HG02840 (cell line): ENCODE measurements around the gene CHD3.
A peak's percentile ranks its signal among the peaks of the same experiment; 100 is the strongest.
"Not testable (repeated sequence)": the region's sequence is repeated elsewhere in the genome, so short reads cannot be mapped to it uniquely, and the experiment has no call there.

Source experiments
- ATAC-seq: cut with Tn5 transposase; IDR thresholded peaks from one replicate; pipeline ENCODE4 v1.9.1; 2021; ENCODE audit warnings: mild to moderate bottlenecking, moderate library complexity, moderate number of reproducible peaks; ENCODE audit not compliant: unreplicated experiment, low FRiP score

CHD3 gene

DNA sequence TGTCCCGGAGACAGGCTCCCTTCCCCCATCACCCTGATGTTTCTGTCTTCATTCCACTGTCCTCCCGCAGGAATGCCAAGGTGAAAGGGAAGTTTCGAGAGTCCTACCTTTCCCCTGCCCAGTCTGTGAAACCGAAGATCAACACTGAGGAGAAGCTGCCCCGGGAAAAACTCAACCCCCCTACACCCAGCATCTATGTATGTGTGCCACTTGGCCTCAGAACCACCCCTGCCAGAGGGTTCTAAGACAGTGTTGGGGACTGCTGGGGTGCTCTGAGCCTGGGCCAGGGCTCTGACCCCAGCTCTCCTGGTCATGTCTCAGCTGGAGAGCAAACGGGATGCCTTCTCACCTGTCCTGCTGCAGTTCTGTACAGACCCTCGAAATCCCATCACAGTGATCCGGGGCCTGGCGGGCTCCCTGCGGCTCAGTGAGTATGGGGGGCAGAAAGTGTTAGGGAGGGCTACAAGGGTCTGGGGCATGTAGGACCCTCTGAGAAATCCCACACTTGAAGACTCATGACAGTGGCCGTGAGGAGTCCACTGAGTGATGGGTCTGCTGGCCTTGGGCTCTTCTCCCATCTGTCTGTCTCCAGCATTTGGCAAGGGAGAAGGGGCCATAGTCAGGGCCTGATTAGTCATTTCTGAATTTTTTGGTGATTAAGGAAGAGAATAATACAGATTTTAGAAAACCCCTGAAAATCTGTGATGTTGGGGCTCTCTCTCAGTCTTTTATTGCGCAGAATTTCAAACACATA, 38.7 kb upstream of the CHD3 start:
- ATAC-seq, result no peak

DNA sequence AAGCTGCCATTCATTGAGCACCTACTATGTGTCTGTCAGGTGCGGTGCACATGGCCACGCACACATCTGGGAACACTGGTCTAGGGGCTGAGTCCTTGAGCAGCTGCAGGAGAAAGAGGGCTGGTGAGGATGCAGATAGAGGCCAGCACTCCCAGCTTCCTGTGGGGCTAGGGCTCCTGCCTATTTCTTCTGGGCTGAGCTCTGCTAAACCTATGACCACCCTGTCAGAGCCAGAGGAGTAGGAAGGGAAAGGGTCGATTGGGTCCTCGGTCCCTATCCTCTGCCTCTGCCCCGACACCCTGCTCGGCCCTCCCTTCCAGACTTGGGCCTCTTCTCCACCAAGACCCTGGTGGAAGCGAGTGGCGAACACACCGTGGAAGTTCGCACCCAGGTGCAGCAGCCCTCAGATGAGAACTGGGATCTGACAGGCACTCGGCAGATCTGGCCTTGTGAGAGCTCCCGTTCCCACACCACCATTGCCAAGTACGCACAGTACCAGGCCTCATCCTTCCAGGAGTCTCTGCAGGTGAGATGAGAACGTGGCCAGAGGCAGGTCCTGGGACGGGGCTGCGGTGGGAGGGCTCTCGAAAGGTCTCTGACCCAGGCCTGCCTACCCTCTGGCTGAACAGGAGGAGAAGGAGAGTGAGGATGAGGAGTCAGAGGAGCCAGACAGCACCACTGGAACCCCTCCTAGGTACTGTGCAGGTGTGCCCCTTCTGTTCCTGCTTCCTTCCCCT, 37.7 kb upstream of the CHD3 start:
- ATAC-seq, result no peak

DNA sequence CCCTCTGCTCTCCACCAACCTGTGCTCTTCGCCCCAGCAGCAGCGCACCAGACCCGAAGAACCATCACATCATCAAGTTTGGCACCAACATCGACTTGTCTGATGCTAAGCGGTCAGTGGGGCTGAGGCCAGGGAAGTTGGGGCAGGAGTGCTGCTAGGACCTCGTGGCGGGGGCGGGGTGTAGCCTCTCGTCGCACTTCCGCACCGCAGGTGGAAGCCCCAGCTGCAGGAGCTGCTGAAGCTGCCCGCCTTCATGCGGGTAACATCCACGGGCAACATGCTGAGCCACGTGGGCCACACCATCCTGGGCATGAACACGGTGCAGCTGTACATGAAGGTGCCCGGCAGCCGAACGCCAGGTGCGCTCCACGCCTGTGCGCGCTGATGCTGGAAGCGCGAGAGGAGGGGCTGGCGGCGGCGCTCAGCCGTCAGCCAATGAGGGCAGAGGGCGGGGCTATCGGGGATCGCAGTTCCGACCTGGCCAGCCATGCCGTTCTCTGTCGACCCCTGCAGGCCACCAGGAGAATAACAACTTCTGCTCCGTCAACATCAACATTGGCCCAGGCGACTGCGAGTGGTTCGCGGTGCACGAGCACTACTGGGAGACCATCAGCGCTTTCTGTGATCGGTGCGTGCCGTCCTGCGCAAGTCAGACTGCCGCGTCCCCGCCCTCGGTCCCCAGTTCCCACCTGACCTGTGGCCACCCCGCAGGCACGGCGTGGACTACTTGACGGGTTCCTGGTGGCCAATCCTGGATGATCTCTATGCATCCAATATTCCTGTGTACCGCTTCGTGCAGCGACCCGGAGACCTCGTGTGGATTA, 36.9 kb upstream of the CHD3 start:
- peak; percentile 66 for ATAC-seq

DNA sequence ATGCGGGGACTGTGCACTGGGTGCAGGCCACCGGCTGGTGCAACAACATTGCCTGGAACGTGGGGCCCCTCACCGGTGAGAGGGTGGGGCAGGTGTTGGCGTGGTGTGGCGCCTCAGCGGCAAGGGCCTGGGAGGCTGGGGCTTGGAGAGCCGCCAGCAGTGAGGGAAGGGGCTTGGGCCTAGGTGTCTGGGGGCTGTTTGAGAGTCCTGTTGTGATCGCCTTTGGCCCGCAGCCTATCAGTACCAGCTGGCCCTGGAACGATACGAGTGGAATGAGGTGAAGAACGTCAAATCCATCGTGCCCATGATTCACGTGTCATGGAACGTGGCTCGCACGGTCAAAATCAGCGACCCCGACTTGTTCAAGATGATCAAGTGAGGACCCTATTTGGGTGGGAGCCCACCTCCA, 36.3 kb upstream of the CHD3 start:
- ATAC-seq, result no peak

DNA sequence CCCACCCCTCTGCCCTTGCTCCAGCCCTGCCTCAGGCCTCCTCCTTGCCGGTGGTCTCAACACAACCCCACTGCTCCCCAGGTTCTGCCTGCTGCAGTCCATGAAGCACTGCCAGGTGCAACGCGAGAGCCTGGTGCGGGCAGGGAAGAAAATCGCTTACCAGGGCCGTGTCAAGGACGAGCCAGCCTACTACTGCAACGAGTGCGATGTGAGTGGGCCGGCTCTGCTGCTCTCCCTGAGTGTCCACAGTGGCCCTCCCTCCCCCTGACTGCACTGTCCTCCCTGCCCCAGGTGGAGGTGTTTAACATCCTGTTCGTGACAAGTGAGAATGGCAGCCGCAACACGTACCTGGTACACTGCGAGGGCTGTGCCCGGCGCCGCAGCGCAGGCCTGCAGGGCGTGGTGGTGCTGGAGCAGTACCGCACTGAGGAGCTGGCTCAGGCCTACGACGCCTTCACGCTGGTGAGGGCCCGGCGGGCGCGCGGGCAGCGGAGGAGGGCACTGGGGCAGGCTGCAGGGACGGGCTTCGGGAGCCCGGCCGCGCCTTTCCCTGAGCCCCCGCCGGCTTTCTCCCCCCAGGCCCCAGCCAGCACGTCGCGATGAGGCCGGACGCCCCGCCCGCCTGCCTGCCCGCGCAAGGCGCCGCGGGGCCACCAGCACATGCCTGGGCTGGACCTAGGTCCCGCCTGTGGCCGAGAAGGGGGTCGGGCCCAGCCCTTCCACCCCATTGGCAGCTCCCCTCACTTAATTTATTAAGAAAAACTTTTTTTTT, 35.5 kb upstream of the CHD3 start:
- ATAC-seq, result no peak

DNA sequence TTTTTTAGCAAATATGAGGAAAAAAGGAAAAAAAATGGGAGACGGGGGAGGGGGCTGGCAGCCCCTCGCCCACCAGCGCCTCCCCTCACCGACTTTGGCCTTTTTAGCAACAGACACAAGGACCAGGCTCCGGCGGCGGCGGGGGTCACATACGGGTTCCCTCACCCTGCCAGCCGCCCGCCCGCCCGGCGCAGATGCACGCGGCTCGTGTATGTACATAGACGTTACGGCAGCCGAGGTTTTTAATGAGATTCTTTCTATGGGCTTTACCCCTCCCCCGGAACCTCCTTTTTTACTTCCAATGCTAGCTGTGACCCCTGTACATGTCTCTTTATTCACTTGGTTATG, 34.9 kb upstream of the CHD3 start:
- ATAC-seq, result no peak

GRCh38 chr17:7854078-7854777, 34.4 kb upstream of the CHD3 start:
- ATAC-seq, result no peak

- no peak for ATAC-seq
These were observed 33.5 kb upstream of the CHD3 start, which contains the start of gene TMEM88 for GRCh38 chr17:7854851-7855659. Gene TMEM88, plus strand, starts transcription at chr17:7855066. Its CDS starts 9 bp downstream, at chr17:7855075.

GRCh38 chr17:7855660-7856010, 33.0 kb upstream of the CHD3 start:
- no peak for ATAC-seq

- no peak for ATAC-seq
These were observed 32.4 kb upstream of the CHD3 start for GRCh38 chr17:7856011-7856810.

DNA sequence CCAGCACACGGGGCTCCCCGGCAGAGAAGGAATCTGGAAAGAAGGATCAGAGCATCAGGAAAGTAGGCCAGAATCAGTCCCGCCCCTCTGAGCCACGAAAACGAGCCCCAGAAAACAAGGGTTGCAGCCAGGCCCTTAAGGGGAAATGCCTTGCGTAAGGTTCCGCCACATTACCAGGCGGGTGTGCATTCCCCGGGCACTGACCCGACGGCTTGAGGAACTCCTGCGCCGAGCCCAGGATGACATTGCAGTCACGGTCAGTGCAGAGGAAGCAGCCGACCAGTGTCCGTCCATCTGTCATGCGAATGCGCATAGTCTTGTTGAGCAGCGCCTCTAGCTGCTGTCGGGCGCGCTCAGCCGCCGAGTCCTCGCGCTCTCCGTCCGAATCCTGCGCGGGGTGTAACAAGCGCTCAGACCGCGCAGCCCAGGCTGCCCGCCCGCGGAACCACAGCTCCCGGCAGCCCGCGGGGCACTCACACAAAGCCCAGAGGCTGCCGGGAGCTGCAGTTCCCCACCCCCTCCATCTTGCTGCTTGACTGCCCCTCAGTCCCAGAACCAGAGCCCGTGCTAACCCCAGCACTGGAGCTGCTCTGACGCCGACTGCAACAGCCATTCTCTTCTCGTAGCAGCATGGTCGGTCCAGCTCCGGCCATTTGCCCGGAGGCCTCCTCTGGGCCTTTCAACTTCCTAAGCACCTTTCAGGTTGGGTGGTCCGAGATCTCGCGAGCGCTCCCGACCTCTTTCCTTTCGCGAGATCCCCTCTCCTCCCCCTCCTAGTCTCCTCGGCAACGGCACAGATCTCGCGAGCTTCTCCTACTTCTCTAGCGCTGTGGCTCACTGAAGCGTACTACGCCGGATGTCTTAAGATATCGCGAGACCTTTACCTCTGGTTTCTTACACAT, 31.5 kb upstream of the CHD3 start, which contains the start of gene NAA38:
Gene NAA38 (minus strand): TSS at position 749 of the 902 bp plus-strand sequence. CDS start 96 bp downstream, at position 653.
- ATAC-seq, result peak; percentile 69

DNA sequence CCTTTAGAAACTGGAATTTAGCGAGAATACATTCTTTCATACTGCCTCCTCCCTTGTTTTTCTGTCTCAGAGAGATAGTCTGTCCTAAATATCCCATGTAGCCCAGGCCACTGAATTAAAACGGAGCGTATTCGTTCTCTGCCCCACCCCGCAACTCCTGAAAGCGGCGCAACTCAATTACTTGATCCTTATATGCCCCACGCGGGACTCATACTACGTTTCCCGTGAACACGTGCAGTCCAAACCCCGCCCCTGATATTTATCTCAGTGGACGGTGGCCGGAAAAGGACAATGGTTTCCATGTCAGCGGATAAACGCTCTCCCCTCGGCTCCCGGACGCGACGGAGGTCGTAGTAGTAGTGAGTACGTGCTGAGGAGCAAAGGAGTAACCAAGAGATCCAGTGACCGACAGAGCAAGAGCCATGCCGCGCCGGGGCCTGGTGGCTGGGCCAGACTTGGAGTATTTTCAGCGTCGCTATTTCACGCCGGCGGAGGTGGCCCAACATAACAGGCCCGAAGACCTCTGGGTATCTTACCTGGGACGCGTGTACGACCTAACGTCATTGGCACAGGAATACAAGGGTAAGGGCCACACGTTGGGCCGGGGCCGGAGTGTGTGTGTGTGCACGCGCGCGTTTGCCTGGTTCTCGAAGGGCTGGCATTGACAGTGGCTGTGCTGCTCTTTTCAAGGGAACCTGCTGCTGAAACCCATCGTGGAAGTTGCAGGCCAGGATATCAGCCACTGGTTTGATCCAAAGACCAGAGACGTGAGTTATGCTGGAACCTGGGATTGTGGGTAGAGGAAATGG, 30.7 kb upstream of the CHD3 start, which contains the start of gene CYB5D1:
Gene CYB5D1 (plus strand): TSS at position 291 of the 809 bp plus-strand sequence. CDS start 132 bp downstream, at position 423.
- peak; percentile 41 for ATAC-seq

DNA sequence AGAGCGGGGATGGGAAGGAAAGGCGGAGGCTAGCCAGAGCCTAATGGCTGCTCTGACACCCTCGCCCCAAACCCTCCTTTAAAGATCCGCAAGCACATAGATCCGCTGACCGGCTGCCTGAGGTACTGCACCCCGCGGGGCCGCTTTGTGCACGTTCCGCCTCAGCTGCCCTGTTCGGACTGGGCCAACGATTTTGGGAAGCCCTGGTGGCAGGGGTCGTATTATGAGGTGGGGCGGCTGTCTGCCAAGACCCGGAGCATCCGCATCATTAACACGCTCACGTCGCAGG, 30.1 kb upstream of the CHD3 start:
- no peak for ATAC-seq

- ATAC-seq, result no peak
These were observed 29.6 kb upstream of the CHD3 start for GRCh38 chr17:7859028-7859427.

DNA sequence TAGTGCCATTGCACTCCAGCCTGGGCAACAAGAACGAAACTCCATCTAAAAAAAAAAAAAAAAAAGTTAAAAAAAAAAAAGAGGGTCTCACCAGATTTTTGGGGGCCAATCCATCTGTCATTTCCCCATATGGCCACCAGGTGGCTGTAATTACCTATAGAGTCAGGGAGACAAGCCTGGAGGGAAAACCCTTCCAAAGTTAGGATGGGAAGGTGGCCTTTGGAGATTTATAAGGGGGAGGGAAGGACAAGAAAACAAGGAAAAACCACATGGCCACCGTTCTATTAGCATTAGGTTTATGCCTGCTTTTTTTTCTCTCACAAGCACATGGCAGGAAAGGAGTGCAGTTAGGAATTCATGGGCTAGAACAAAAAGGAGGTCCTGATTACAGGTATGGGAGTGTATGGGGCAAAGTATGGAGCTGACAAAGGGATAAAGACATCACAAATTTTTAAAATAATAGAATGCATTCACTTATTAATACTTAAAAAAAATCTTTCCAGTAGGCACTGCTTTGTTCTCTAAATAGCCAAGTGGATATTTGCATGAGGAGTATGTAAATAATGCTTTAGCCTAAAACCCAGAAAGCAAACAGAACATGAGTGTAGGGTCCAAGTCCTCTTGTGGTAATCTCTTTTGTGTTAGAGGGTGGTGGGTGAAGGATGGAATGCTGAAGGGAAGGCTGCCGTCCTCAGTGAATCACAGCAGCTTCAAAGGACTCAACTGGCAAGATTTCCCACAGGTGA, 25.7 kb upstream of the CHD3 start:
- ATAC-seq, result no peak

GRCh38 chr17:7864384-7864783, 24.2 kb upstream of the CHD3 start:
- ATAC-seq, result not testable (repeated sequence)
